SJCRH30 (cell line): Measurements from ENCODE around the gene MPHOSPH9. TPM values are rescaled to one million over a fixed set of nuclear protein-coding genes. Genes with fewer than 3 reads are reported as not detected.
"Not testable (repeated sequence)": the region's sequence is repeated elsewhere in the genome, so short reads cannot be mapped to it uniquely, and the experiment has no call there.

Experiments
- DNase-seq, 2 experiments: peaks; one replicate each; pipeline ENCODE4 v3.0.0-alpha.2; 2015 to 2020
- H3K27ac ChIP-seq: fragments of 250-450 bp; sonication (Bioruptor Pico); 2 replicates; pipeline ENCODE4 v1.5.1; 2020; ENCODE audit warnings: mild to moderate bottlenecking, moderate library complexity
- H3K27me3 ChIP-seq: fragments of 250-450 bp; sonication (Bioruptor Pico); 2 replicates; pipeline ENCODE4 v1.5.1; 2020; ENCODE audit warnings: mild to moderate bottlenecking, moderate library complexity
- H3K36me3 ChIP-seq: fragments of 250-450 bp; sonication (Bioruptor Pico); 2 replicates; pipeline ENCODE4 v1.5.1; 2020; ENCODE audit warnings: mild to moderate bottlenecking, moderate library complexity
- H3K4me1 ChIP-seq: fragments of 250-450 bp; sonication (Bioruptor Pico); 2 replicates; pipeline ENCODE4 v1.5.1; 2020; ENCODE audit warnings: mild to moderate bottlenecking, moderate library complexity
- H3K4me3 ChIP-seq: fragments of 250-450 bp; sonication (Bioruptor Pico); 2 replicates; pipeline ENCODE4 v1.5.1; 2020; ENCODE audit warnings: mild to moderate bottlenecking, moderate library complexity
- H3K9me3 ChIP-seq: fragments of 250-450 bp; sonication (Bioruptor Pico); replicated peaks from 2 replicates; pipeline ENCODE4 v1.5.1; 2020; ENCODE audit warnings: mild to moderate bottlenecking, moderate library complexity
- total RNA-seq: library from RNA; depleted of rRNA; stranded (reverse); fragments of >200 nt; shearing (Covaris generic); gene quantifications from 2 replicates; pipeline ENCODE4 v1.2.3, GENCODE V29; 2014

MPHOSPH9 gene
- total RNA-seq, 1 experiment from 2014 or later, result 78.2 TPM

DNA sequence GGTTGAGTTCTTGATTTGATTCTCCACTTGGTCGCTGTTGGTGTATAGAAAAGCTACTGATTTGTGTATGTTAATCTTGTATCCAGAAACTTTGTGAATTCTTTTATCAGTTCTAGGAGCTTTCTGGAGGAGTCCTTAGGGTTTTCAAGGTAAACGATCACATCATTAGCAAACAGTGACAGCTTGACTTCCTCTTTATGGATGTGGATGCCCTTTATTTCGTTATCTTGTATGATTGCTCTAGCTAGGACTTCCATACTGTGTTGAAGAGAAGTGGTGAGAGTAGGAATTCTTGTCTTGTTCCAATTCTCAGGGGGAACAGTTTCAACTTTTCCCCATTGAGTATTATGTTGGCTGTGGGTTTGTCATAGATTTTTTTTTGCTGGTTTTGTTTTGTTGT, 12.7 kb upstream of the MPHOSPH9 start:
- Histone ChIP-seq H3K27ac (no peak overlapping the region), H3K4me3 (no peak overlapping the region), H3K9me3 (peaks cover 7% of the 10 kb centered on the region), H3K36me3 (peaks cover 20% of the 10 kb centered on the region), H3K4me1 (no peaks in the 10 kb centered on the region), H3K27me3 (no peaks in the 10 kb centered on the region)
- DNase-seq, result no peak

DNA sequence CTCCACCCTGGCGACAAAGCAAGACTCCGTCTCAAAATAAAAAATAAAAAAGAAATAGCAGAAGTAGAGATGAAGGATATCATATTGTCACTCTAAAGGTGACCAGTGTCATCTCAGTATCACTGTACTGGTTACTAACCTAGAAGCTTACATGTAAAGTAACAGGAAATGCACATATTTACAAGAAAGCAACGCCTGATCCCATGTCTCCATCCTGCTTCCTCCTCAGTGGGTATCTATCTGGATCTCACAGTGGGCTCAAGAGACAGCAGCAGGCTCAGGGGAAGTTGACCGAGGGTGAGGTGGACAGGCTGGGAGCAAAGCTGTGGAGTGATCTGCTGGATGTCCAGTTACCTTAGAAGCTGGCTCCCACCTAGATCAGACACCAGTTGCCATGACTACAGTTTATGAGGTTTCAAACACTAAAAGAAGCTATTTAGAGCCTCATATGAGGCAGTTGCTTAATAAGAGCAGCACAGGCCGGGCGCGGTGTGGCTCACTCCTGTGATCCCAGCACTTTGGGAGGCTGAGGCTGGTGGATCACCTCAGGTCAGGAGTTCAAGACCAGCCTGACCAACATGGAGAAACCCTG, 10.8 kb upstream of the MPHOSPH9 start:
- peaks cover 7% of the 10 kb centered on the region for H3K9me3 ChIP-seq
- peaks cover 10% of the 10 kb centered on the region for H3K36me3 ChIP-seq
- no peak overlapping the region for H3K27ac ChIP-seq
- H3K27me3 ChIP-seq, result no peaks in the 10 kb centered on the region
- no peak overlapping the region for H3K4me3 ChIP-seq
- H3K4me1 ChIP-seq, result no peaks in the 10 kb centered on the region
- DNase-seq, result no peak

DNA sequence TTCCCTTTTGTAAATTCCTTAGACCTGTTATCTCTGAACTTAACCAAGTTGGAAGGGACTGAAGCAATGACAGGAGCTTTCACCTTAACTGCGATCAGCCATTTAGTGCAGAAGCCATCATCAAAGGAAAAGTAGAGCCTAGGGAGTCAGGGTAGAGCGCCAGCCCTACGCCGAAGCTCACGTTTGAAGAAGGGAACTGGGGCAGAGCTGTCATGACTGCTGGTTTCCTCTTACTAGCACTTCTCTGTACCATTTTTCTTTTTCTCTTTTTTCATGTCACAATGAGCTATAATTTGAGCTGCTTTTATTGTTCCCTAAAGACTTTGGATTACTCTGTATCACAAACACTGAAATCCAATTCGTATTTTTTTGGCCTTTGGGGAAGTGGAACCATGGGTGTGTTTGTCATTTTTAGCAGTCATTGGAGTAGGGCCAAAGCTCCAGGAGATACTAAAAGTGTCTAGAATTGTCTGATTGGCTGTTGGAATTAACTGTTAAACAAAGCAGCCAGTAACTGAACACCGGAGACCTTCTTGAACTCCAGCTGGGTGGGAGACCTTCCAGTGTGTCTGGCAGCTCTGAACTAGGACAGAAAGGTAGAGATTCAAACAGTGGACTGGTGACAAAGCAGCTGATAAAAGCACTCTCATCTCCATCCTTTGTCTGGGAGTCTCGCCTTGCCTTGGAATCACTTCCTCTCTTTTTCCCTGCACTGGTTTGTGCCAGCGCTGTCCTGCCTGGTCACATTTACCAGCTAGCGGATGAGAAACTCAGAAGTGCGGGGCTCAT, 9.4 kb upstream of the MPHOSPH9 start:
- no peaks in the 10 kb centered on the region for H3K4me1 ChIP-seq
- H3K27me3 ChIP-seq, result no peaks in the 10 kb centered on the region
- no peak overlapping the region for H3K4me3 ChIP-seq
- peaks cover 10% of the 10 kb centered on the region for H3K36me3 ChIP-seq
- no peak for DNase-seq
- no peak overlapping the region for H3K27ac ChIP-seq
- H3K9me3 ChIP-seq, result no peaks in the 10 kb centered on the region

DNA sequence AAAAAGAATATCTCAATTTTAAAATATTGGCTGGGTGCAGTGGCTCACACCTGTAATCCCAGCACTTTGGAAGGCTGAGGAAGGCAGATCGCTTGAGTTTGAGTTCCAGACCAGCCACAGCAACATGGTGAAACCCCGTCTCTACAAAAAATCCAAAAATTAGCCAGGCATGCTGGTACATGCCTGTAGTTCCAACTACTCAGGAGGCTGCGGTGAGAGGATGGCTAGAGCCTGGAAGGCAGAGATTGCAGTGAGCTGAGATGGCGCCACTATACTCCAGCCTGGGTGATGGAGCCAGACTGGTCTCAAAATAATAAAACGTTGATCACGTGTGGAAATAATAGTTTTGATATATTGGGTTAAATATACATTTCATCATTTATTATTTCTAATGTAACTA, 6.0 kb upstream of the MPHOSPH9 start:
- H3K27ac ChIP-seq, result no peak overlapping the region
- peaks cover 10% of the 10 kb centered on the region for H3K36me3 ChIP-seq
- no peaks in the 10 kb centered on the region for H3K9me3 ChIP-seq
- H3K4me3 ChIP-seq, result no peak overlapping the region
- no peak for DNase-seq
- H3K27me3 ChIP-seq, result no peaks in the 10 kb centered on the region
- no peaks in the 10 kb centered on the region for H3K4me1 ChIP-seq

DNA sequence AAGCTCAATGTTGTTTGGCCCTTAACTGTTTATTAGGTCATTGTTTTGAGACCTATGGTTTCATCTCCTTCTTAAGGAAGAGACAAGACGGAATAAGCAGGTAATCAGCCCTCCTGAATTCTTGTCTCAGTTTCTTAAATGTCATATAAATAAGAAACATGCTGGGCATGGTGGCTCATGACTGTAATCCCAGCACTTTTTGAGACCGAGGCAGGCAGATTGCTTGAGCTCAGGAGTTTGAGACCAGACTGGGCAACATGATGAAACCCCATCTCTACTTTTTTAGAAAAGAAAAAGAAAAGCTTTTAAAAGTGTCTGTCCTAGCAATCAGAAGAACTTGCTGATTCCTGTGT, 5.4 kb upstream of the MPHOSPH9 start:
- Histone ChIP-seq H3K4me1 (no peaks in the 10 kb centered on the region), H3K27me3 (no peaks in the 10 kb centered on the region), H3K9me3 (no peaks in the 10 kb centered on the region), H3K4me3 (no peak overlapping the region), H3K27ac (no peak overlapping the region), H3K36me3 (peaks cover 10% of the 10 kb centered on the region)
- no peak for DNase-seq

DNA sequence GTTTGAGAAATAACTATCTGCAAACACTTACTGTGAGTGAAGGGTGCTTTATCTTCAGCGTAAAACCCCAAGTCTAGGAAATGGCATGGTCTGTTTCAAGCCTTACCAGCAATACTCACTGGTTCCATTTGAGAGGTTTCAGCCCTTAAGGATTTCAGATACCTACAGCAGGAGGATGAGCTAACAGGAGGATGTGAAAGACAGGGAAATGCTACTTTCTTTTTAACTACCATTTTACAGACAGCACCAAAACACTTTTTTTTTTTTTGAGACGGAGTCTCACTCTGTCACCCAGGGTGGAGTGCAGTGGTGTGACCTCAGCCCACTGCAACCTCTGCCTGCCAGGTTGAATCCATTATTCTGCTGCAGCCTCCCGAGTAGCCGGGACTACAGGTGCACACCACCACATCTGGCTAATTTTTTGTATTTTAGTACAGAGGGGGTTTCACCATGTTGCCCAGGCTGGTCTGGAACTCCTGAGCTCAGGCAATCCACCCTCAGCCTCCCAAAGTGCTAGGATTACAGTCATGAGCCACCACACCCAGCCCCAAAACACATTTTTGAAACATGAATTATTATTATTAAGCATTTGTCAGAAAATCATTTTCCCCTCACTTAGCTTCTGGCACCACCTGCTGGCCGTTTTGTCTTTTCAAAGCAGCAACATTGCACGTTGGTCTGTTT, 4.8 kb upstream of the MPHOSPH9 start:
- DNase-seq, result peak; percentile 55 to 69
- Histone ChIP-seq H3K4me3 (no peak overlapping the region), H3K36me3 (peaks cover 8% of the 10 kb centered on the region), H3K27ac (no peak overlapping the region), H3K27me3 (no peaks in the 10 kb centered on the region), H3K4me1 (no peaks in the 10 kb centered on the region), H3K9me3 (no peaks in the 10 kb centered on the region)

DNA sequence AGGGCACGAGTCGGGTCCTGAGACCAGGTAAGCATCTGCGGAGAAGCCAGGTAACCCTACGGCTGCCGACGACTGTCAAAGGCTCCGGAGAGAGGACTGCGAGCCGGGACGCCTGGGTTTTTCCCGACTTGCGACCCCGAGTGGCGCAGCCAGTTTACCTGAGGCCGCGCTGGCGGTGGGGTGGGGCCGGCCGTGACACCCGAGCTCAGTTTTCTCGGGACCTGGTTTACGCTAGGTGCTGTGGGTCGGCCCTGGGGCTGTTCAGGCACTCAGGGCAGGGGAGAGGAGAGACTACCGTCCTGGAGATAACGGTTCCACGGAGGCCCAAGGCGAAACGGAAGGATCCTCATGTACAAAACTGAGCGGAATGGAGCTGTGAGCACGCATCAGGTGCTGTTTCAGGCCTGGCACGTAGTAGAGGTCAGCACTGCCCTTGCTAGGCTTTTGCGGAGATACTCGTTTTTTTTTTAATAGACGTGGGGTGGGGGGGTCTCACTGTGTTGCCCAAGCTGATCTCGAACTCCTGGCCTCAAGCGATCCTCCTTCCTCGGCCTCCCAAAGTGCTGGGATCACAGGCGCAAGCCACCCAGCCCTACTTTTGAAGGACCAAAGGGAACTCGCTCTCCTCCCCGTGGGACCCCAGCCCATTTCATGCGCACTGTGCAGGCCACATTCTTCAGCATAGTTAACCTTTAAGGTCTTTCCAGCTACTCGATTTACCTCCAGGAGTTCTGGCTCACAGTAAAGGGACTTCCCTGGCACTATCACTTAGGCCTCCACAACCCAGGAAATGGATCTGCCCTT, 766 bp upstream of the MPHOSPH9 start:
- DNase-seq, result peak in 1 of 2 experiments; percentile 9
- H3K27ac ChIP-seq, result peak overlapping the region; percentile 33; the same call in 1 of the 2 replicates

DNA sequence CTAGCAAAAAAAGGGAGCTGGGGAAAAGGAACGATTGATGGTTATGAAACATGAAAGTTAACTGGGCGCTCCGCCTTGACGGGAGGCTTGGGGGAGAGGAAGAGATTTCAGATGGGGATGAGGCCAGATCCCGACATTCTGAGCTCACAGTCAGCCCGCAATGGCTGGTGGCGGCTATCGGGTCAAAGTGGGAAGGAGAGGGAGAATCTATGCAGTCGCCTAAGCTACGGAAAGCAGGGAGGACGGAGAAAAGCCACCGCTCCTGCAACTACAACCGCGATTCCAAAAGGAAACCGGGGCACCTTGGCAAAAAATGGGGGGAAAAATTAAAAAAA, 502 bp downstream of the MPHOSPH9 start:
- peak overlapping the region; percentile 75 for H3K27ac ChIP-seq

More for the DNA sequence above, 766 bp upstream of the MPHOSPH9 start:
- Histone ChIP-seq H3K27me3 (no peaks in the 10 kb centered on the region), H3K4me1 (no peaks in the 10 kb centered on the region), H3K36me3 (peaks cover 4% of the 10 kb centered on the region; the same call in 1 of the 2 replicates), H3K9me3 (no peaks in the 10 kb centered on the region), H3K4me3 (peak overlapping the region; percentile 68)

DNA sequence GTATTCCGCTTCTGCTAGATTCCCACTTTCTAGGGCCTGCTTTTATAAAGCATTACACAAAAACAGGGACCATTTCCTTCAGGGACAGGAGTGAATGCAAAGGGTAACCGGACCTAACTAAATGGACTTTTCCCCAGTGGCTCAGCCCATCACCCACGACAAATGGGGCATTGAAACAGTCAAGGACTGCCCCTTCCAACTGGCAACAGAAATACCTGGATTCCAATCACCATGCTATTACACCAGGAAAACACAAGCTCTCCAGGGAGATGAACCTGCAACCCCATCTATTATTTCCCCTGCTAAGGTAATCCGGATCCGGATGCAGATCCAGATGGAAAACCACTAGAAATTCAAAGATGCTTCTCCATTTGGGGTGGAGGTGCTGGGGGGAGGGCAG, 1.0 kb downstream of the MPHOSPH9 start:
- peak overlapping the region; percentile 68 for H3K4me3 ChIP-seq
- no peaks in the 10 kb centered on the region for H3K4me1 ChIP-seq
- H3K27ac ChIP-seq, result peak overlapping the region; percentile 75
- H3K9me3 ChIP-seq, result no peaks in the 10 kb centered on the region
- H3K27me3 ChIP-seq, result no peaks in the 10 kb centered on the region
- peaks cover 11% of the 10 kb centered on the region for H3K36me3 ChIP-seq
- DNase-seq, result peak in 1 of 2 experiments; percentile 15

More for the DNA sequence above, 502 bp downstream of the MPHOSPH9 start:
- Histone ChIP-seq H3K9me3 (no peaks in the 10 kb centered on the region), H3K4me1 (no peaks in the 10 kb centered on the region), H3K36me3 (peaks cover 10% of the 10 kb centered on the region; the same call in 1 of the 2 replicates), H3K4me3 (peak overlapping the region; percentile 68), H3K27me3 (no peaks in the 10 kb centered on the region)
- no peak for DNase-seq

DNA sequence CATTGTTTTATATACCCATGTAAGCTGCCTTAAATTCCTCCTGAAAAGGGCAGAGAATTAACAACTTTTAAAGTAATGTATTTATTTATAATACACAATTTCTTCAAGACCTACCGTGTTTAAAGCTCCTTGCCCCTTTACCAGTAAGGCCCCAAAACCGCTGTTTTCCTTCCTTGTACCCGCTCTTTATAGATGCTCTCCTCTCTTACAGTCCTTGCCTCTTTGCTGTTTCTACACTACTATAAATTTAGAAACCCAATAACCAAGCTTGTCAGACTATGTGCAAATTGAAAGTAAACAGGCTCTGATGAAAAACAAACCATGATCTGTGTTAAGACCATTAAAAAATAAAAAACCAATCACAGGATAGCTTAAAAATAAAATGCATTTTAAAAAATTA, 3.9 kb downstream of the MPHOSPH9 start:
- no peaks in the 10 kb centered on the region for H3K27me3 ChIP-seq
- H3K9me3 ChIP-seq, result no peaks in the 10 kb centered on the region
- no peaks in the 10 kb centered on the region for H3K4me1 ChIP-seq
- H3K27ac ChIP-seq, result no peak overlapping the region
- peaks cover 29% of the 10 kb centered on the region for H3K36me3 ChIP-seq
- DNase-seq, result no peak
- no peak overlapping the region for H3K4me3 ChIP-seq

DNA sequence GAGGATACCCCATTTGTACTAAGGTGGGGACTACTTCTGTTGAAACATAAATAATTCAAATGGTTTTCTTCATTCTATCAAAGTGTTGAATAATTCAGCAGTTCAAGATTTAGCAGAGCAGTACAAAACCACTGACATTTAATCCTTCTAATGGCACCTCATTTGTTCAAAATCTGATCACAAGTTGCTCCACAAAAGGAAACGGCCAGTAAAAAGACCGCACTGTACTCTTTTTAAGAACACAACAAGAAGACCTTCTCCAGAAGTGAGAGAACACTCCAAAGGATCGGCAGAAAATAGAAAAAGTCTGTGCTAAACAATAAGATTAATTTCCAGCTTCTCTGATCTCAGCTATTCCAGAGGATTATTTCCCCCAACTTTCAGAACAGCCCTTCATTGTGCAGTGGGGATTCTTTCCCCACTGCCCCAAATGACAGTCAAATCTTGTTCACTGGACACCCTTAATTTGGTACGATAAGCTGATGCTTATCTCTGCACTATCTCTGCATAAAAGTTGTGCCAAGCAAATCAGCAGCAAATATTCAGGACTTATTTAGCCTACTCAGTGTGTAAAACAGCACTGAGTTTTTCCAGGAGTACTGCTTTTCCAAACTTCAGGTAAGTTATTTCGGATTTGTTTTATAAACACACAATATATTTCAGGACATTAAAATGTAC, 5.2 kb downstream of the MPHOSPH9 start:
- Histone ChIP-seq H3K27ac (no peak overlapping the region), H3K9me3 (no peaks in the 10 kb centered on the region), H3K27me3 (no peaks in the 10 kb centered on the region), H3K4me3 (no peak overlapping the region), H3K4me1 (no peaks in the 10 kb centered on the region), H3K36me3 (peaks cover 34% of the 10 kb centered on the region)
- DNase-seq, result no peak

DNA sequence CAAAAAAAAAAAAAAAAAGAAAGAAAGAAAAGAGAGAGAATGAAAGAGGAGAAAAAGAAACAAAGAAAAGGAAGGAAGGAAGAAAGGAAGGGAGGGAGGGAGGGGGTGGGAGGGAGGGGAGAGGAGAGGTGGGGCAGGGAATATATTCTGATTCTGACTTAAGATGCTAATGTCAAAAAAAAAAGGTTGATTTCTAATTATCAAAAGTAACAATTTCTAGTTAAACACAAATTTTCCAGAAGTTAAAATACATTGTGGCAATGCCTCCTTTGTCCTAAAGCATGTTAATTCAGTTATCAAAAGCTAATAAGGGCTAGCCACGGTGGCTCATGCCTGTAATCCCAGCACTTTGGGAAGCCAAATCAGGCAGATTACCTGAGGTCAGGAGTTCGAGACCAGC, 7.5 kb downstream of the MPHOSPH9 start:
- Histone ChIP-seq H3K9me3 (no peaks in the 10 kb centered on the region), H3K27me3 (no peaks in the 10 kb centered on the region), H3K27ac (no peak overlapping the region), H3K4me1 (no peaks in the 10 kb centered on the region), H3K4me3 (no peak overlapping the region), H3K36me3 (peaks cover 51% of the 10 kb centered on the region)
- DNase-seq, result no peak

DNA sequence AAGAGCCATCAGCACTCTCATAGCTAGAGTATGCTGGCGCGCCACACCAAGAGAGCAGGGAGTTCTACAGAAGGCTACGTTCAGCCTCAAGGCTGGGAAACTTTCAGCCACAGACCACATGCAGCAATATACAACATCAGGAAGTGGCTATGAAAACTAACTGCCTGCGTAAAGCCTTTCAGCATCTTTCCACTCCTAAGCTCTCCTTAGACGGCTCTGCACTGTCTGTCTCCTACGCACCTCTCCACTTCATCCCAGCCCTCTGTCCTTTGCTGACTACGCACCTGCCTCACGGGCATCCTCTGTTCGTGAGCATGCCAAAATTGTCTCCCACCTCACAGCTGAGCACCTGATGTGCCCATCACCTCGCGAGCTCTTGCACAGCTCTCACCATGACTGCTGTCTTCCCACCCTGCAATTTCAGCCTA, 9.7 kb downstream of the MPHOSPH9 start:
- H3K27ac ChIP-seq, result no peak overlapping the region
- peaks cover 63% of the 10 kb centered on the region for H3K36me3 ChIP-seq
- no peaks in the 10 kb centered on the region for H3K9me3 ChIP-seq
- no peak for DNase-seq
- H3K27me3 ChIP-seq, result no peaks in the 10 kb centered on the region
- no peak overlapping the region for H3K4me3 ChIP-seq
- H3K4me1 ChIP-seq, result no peaks in the 10 kb centered on the region

DNA sequence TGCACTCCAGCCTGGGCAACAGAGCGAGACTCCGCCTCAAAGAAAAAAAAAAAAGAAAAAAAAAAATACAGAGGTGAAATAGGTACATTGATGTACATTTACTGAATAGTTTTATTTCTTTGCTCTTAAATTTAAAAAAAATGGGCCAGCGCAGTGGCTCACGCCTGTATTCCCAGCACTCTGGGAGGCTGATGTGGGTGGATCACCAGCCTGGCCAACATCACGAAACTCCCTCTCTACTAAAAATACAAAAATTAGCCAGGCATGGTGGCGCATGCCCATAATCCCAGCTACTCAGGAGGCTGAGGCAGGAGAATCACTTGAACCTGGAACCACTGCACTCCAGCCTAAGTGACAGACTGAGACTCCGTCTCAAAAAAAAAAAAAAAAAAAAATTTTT, 25.1 kb downstream of the MPHOSPH9 start:
- H3K4me3 ChIP-seq, DNase-seq, H3K9me3 ChIP-seq, H3K27ac ChIP-seq, H3K4me1 ChIP-seq, H3K27me3 ChIP-seq: not testable (repeated sequence)
- peaks cover 54% of the 10 kb centered on the region for H3K36me3 ChIP-seq
